ENCODE measurements around the gene QARS1. TPM values are rescaled to one million over a fixed set of nuclear protein-coding genes. Genes with fewer than 3 reads are reported as not detected.

QARS1 gene
- 100 to 1,000 TPM in 3 of 6 donors, 10 to 100 TPM in 3; 35.6 to 111 (median 98.3) TPM for polyA plus RNA-seq (ENCODE audit: low read depth in 6 of 6)

DNA sequence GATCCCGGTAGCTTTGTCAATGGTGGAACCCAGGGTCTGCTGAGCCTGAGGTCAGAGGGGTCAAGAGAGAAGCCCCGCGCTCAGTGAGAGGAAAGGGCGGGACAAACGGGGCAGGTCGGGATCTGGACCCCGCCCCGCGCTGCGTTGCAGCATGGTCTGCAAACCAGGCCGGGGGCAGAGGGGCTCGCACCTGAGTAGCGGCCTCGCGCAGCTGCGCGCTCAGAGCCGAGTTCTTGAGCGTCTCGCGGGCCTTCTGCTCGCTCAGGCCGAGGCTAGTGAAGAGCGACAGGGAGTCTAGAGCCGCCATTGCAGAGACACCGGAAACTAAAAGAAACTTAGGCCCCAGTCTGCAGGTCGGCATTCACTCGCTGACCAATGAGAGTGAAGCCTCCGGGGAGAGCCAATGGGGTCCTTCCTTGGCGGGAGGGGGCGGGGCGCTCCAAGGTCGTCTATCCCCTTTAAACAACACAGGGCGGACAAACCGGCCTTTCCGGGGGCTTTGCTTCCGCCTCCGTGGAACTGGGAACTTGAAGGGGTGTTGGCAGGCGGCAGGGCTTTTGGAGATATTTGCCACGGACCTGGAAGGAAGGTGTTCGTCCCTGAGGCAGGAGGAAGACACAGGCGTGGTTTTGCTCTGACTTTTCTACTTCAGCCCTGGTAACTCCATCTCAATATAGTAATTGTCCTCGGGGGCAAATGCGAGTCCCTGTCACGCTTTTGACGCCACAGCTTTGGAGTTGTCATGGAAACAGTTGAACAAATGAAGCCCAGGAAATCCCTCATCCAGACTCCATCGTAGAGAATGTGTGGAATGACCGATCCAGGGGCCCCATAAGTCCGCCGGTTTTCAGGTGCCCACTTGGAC lies at the start of gene QARS1:
Gene QARS1, minus strand, starts transcription at position 331 of the 865 bp plus-strand sequence. Its CDS starts 24 bp downstream, at position 307.
- peak; percentile 86 for DNase-seq
- ATAC-seq (ENCODE audit: low read depth in 2 of 2) = peak; percentile 99
- no peaks in the 10 kb centered on the region for H3K9me3 Mint-ChIP-seq
- peaks cover 22 to 42% (median 36%) of the 10 kb centered on the region in 3 donors for H3K4me1 Mint-ChIP-seq
- peak within 1 kb of the TSS; percentile 88 to 99 (median 96) for H3K27ac Mint-ChIP-seq
- no peaks in the 10 kb centered on the region for H3K27me3 Mint-ChIP-seq
- peaks cover 6 to 20% of the 10 kb centered on the region in 2 donors for H3K36me3 Mint-ChIP-seq
- peak within 1 kb of the TSS; percentile 93 to 99 (median 98) for H3K4me3 Mint-ChIP-seq

DNA sequence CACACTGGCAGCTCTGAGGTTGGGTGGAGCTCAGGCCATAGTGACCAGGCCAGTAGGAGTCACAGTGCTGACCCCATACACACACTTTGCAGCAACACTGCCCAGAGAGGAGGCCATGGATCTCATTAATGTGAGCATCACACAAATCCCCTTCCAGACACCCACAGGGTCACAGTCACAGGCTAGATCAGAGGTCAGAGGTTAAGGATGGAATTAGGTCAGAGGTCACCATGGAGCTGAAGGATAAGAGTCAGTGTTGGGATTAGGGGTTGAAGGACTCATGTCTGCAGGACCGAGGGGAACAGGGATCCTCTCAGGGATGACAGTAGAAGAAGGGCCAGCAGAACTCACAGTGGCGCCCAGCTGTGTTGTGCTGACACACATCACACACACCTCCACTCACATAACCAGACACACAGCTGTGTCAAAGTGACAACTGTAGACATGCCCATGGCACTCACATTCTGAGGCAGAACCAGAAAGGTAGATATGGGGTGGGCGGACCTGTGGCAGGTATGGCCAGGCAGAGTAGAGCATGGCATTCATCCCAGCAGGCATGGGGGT lies 48.9 kb upstream of the QARS1 start:
- no peaks in the 10 kb centered on the region for H3K36me3 Mint-ChIP-seq
- no peak for ATAC-seq (ENCODE audit: low read depth in 2 of 2)
- H3K27ac Mint-ChIP-seq = peak overlapping the region in 1 of 6 donors; percentile 77
- no peaks in the 10 kb centered on the region for H3K27me3 Mint-ChIP-seq
- DNase-seq = no peak
- no peaks in the 10 kb centered on the region for H3K9me3 Mint-ChIP-seq
- peaks cover 4 to 6% (median 5%) of the 10 kb centered on the region in 3 donors for H3K4me1 Mint-ChIP-seq
- no peak overlapping the region for H3K4me3 Mint-ChIP-seq

DNA sequence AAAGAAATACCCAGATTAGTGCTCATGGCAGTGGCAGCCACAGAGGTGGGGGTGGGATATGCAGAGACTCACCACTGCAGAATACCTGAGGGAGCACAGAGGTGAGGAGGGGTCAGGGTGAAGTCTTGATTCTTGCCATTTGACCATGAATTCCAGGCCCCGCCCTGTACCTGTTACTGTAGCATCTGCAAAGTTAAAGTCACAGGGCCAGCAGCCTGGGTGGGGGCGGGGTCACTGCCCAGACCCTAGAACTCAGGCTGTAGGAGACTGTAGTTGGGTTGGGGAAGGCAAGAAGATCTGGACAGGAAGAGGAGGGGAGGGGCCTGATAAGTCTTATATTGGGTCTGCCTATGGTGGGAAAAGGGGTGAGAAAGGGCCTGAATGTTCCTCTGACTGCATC lies 47.1 kb upstream of the QARS1 start:
- ATAC-seq (ENCODE audit: low read depth in 2 of 2) (no peak), DNase-seq (no peak)
- peaks cover 0 to 5% (median 0%) of the 10 kb centered on the region in 3 donors for H3K4me1 Mint-ChIP-seq
- H3K27ac Mint-ChIP-seq = peak overlapping the region in 1 of 6 donors; percentile 27
- H3K9me3 Mint-ChIP-seq = no peaks in the 10 kb centered on the region
- H3K4me3 Mint-ChIP-seq = no peak overlapping the region
- H3K36me3 Mint-ChIP-seq = no peaks in the 10 kb centered on the region
- H3K27me3 Mint-ChIP-seq = no peaks in the 10 kb centered on the region

DNA sequence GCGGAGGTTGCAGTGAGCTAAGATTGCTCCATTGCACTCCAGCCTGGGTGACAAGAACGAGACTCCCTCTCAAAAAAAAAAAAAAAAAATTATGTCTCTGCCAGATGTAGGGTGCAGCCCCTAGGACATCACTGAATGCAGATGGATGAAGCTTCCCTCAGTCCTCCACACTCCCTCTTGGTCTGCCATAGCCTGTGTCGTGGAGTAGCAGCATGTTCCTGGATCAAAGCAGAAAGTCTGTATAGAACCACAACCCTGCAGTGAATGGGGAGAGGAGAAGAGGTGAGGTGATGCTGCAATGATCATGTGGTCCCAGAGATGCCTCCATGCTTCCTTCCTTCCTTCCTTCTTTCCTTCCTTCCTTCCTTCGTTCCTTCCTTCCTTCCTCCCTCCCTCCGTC lies 43.6 kb upstream of the QARS1 start:
- ATAC-seq (ENCODE audit: low read depth in 2 of 2) = no peak
- H3K36me3 Mint-ChIP-seq = no peaks in the 10 kb centered on the region
- no peaks in the 10 kb centered on the region for H3K9me3 Mint-ChIP-seq
- H3K4me1 Mint-ChIP-seq = peaks cover 0 to 5% (median 0%) of the 10 kb centered on the region in 3 donors
- no peak overlapping the region for H3K27ac Mint-ChIP-seq
- no peaks in the 10 kb centered on the region for H3K27me3 Mint-ChIP-seq
- H3K4me3 Mint-ChIP-seq = no peak overlapping the region
- DNase-seq = no peak

DNA sequence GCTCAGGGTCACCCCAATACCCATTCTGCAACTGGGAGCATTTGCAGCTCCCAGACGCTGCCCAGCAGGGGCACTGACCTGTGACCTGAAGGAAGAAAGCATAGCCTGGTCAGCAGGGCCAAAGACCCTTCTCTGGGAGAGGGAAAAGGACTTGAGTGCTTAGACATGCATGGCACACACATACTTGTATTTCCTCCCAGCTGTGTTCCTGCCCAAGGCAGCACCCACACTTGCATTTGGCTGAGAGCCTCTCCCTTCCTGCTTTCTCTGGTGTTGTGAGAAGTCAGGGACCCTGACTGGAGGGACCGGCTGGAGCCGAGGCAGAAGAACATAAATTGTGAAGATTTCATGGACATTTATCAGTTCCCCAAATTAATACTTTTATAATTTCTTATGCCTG lies 35.5 kb upstream of the QARS1 start:
- DNase-seq (no peak), ATAC-seq (ENCODE audit: low read depth in 2 of 2) (no peak)
- Mint-ChIP-seq H3K27ac (peak overlapping the region in 1 of 6 donors; percentile 68), H3K4me3 (no peak overlapping the region), H3K4me1 (no peaks in the 10 kb centered on the region), H3K36me3 (peaks cover 5 to 15% of the 10 kb centered on the region in 2 donors), H3K9me3 (peaks cover 6 to 19% (median 16%) of the 10 kb centered on the region in 7 donors), H3K27me3 (peaks cover 23 to 43% (median 33%) of the 10 kb centered on the region in 3 donors)

DNA sequence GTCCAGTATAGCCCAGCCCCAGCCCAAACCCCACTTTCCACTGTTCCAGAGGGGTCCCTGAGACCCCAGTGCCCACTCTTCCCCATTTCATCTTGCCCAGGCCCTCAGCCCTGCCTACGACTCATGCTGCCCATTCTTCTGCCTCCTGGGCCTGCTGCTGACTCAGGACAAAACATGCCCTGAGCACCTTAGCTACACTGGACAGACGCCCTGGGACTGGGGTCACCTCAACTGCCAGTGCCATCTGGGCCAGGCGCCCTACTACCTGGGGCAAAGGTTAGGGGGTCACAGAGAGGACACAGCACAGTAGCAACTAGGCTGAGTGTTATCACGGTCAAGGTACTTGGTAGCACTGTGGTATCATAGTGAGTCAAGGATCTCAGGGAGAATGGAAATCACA lies 30.9 kb upstream of the QARS1 start:
- ATAC-seq (ENCODE audit: low read depth in 2 of 2) (no peak), DNase-seq (no peak)
- Mint-ChIP-seq H3K4me1 (peaks cover 8 to 10% (median 9%) of the 10 kb centered on the region in 3 donors), H3K27ac (peak overlapping the region in 1 of 6 donors; percentile 65), H3K9me3 (peaks cover 0 to 2% (median 0%) of the 10 kb centered on the region in 7 donors), H3K27me3 (peaks cover 26 to 68% (median 55%) of the 10 kb centered on the region in 3 donors), H3K4me3 (no peak overlapping the region), H3K36me3 (no peaks in the 10 kb centered on the region)

DNA sequence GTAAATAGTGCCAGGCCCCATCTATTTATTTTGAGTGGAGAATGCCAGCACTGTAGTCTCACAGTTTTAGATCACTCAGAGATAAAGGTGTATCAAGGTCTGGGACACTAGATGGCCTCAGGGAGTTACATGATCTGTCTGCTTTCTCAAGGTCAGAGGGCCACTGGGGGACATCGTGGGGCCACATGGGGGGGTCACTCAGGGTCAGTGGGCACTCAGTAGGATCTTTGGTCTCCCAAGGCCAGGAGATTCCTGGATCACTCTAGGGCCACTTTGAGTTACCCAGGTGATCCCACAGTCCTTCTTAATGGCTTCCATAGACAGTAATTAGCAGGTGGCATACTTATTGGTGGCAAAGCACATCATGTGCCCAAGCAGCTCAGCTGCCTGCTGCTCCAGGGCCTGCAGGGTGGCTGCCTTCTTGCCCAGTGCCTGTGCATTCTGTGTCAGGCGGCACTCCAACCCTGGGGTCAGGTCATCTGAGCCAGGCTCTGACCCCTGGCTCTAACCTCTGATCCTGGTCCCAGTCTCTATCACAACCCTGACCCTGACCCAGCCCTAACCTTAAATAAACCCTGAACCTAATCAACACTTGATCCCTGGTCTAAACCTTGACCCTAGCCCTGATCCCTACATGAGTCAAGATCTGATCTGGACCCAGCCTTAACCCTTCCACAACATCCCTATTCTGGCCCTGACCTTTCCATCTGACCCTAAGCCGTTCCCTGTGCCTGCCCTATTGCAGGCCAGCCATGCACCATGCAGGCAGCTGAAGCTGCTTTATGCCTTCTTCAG lies 30.1 kb upstream of the QARS1 start:
- Mint-ChIP-seq H3K4me3 (peak overlapping the region in 1 of 8 donors; percentile 24), H3K4me1 (peaks cover 8 to 10% (median 9%) of the 10 kb centered on the region in 3 donors), H3K27ac (peak overlapping the region in 1 of 6 donors; percentile 20), H3K9me3 (no peaks in the 10 kb centered on the region), H3K36me3 (no peaks in the 10 kb centered on the region), H3K27me3 (peaks cover 23 to 60% (median 56%) of the 10 kb centered on the region in 3 donors)
- ATAC-seq (ENCODE audit: low read depth in 2 of 2) (no peak), DNase-seq (no peak)

DNA sequence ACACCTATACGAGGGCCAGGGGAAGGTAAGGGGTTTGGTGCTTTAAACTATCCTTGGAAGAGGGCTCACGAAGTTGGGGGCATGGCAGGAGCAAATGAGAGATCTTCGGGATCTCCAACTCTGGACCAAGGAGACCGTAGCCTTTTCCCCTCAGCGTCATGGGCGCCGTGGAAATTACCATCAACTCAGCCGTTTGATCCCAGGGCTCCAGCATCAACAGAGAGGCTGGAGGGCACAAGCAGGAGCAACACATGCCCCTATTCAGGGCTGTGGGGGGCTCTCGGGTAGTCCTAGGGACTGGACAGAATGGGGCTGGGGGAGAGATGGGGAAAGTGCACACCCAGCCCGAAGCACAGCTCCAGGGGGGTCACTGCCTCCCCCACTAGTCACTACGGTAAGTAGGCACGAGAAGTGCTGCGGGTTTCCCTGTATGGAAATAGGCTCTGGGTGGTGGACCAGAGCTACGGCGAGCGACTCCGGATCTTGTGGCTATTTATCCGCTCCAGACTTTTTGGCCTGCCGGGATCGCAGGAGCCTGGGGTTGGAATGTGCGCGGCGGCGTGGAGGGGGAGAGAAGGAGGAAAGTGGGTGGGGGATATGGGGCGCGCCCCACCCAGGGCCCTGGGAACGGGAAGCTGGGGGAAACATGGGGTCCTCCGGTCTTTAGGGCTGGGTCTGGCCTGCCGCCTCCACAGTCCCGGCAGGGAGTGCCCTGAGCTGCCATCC lies 28.8 kb upstream of the QARS1 start:
- Mint-ChIP-seq H3K27me3 (peaks cover 23 to 65% (median 56%) of the 10 kb centered on the region in 3 donors), H3K36me3 (no peaks in the 10 kb centered on the region), H3K4me1 (peaks cover 8 to 10% (median 9%) of the 10 kb centered on the region in 3 donors), H3K4me3 (peak overlapping the region in 4 of 8 donors; percentile 32 to 73 (median 51)), H3K27ac (peak overlapping the region in 1 of 6 donors; percentile 30), H3K9me3 (no peaks in the 10 kb centered on the region)
- no peak for DNase-seq
- ATAC-seq (ENCODE audit: low read depth in 2 of 2) = no peak

DNA sequence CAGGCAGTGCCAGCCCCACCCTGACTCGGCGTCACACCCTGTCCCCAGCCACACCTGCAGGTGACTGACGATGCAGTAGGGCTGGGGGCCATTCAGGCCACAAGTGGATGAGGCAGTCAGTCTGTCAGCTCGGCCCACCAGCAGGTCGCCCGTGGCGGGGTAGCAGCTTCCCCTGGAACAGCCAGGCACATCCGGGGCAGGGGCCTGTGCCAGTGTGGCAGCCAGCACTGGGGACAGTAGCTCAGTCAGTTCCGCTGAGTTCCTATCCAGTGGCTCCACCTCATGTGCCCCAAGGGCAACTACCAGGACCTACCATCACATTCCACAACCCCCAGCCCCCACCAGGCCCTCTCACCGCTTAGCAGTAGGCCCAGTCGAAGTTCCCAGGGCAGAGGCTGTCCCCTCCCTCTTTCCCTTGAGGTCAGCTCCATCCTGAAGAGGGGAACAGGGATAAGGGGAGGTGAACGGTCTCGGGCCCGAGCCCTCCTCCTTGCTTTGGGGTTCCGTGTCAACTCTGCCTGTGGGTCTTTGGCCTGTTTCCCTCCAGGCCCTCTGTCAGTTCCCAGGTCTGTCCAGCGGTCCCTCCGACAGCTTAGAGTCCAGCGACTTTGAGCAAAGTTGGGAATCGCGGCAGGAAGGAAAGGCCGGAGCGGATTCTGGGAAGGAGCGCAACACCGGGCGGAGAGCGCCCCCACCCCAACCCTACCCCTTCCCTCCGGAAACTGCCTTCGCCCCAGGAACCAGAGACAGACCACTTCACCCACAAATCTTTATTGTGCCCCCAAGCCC lies 28.1 kb upstream of the QARS1 start, which contains the start of gene LAMB2:
Gene LAMB2, minus strand, starts transcription at position 614 of the 789 bp plus-strand sequence. Its CDS starts 183 bp downstream, at position 431.
- H3K27me3 Mint-ChIP-seq = peaks cover 23 to 58% (median 48%) of the 10 kb centered on the region in 3 donors
- DNase-seq (no peak), ATAC-seq (ENCODE audit: low read depth in 2 of 2) (peak; percentile 34 to 55)
- H3K4me3 Mint-ChIP-seq = peak within 1 kb of the TSS in 4 of 8 donors; percentile 32 to 73 (median 51)
- H3K36me3 Mint-ChIP-seq = no peaks in the 10 kb centered on the region
- H3K27ac Mint-ChIP-seq = peak within 1 kb of the TSS in 1 of 6 donors; percentile 30
- H3K9me3 Mint-ChIP-seq = no peaks in the 10 kb centered on the region
- peaks cover 8 to 10% (median 9%) of the 10 kb centered on the region in 3 donors for H3K4me1 Mint-ChIP-seq

DNA sequence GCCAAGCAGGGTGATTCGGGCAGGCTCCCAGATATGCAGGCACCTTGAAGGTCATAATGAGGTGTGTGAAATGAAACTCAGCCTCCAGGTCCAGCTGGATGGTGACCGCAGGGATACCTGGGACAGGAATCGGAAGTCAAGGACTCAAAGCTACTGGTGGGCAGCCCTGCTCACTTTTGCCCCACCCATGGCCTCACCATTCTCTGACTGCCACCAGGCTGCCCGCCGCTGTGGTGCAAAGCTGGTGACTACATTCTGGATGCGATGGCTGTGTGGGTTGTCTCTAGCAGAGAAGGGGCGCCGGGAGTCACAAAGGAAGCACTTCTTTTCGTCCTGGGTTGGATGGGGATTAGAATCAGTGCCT lies 27.5 kb upstream of the QARS1 start:
- no peaks in the 10 kb centered on the region for H3K9me3 Mint-ChIP-seq
- ATAC-seq (ENCODE audit: low read depth in 2 of 2) (no peak), DNase-seq (no peak)
- peaks cover 8 to 10% (median 9%) of the 10 kb centered on the region in 3 donors for H3K4me1 Mint-ChIP-seq
- peaks cover 23 to 55% (median 43%) of the 10 kb centered on the region in 3 donors for H3K27me3 Mint-ChIP-seq
- no peak overlapping the region for H3K4me3 Mint-ChIP-seq
- H3K36me3 Mint-ChIP-seq = no peaks in the 10 kb centered on the region
- no peak overlapping the region for H3K27ac Mint-ChIP-seq

DNA sequence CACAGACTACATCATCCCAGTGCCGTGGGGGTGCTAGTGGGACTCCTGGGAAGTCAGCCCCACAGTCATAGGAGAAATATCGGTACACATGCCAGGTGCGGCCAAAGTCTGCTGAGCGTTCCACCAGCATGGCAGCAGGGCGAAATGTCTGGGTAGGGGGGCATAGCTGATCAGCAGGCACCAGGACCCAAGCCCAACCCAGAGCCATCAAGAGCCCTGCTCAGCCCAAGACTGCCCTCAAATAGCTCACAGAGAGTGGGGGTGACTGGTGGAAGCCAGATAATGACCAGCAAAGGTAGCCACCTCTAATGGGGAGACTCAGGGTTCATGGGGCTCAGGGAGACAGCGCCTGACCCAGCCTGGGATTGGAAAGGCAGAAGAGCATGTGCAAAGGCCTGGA lies 27.0 kb upstream of the QARS1 start:
- no peak for DNase-seq

DNA sequence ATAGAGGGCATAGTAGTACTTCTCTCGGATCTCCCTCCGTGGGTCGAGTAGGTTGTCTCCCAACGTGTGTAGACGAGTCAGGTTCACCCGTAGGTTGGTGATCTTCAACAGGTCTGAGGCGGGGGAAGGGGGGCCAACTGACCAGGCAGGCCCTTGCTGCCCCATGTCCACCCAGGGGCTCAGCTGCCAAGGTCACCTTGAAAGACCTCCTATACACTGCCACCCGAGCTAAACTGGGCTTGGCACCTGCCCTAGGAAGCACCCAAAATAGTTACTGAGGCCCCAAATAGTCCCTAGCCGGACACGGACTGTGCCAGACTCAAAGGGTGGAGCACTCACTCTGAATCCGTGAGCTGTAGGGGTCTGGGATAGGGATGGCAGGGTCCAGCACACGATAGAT lies 26.5 kb upstream of the QARS1 start:
- H3K4me3 Mint-ChIP-seq = no peak overlapping the region
- peaks cover 8 to 10% (median 9%) of the 10 kb centered on the region in 3 donors for H3K4me1 Mint-ChIP-seq
- no peak for DNase-seq
- peaks cover 23 to 55% (median 43%) of the 10 kb centered on the region in 3 donors for H3K27me3 Mint-ChIP-seq
- H3K9me3 Mint-ChIP-seq = no peaks in the 10 kb centered on the region
- peak overlapping the region in 1 of 6 donors; percentile 59 for H3K27ac Mint-ChIP-seq
- no peak for ATAC-seq (ENCODE audit: low read depth in 2 of 2)
- no peaks in the 10 kb centered on the region for H3K36me3 Mint-ChIP-seq

More for the DNA sequence above, 27.0 kb upstream of the QARS1 start:
- no peak for ATAC-seq (ENCODE audit: low read depth in 2 of 2)
- peaks cover 23 to 55% (median 43%) of the 10 kb centered on the region in 3 donors for H3K27me3 Mint-ChIP-seq
- H3K9me3 Mint-ChIP-seq = no peaks in the 10 kb centered on the region
- no peak overlapping the region for H3K27ac Mint-ChIP-seq
- H3K36me3 Mint-ChIP-seq = no peaks in the 10 kb centered on the region
- H3K4me3 Mint-ChIP-seq = peak overlapping the region in 1 of 8 donors; percentile 48
- peaks cover 8 to 10% (median 9%) of the 10 kb centered on the region in 3 donors for H3K4me1 Mint-ChIP-seq

Measured in naive B cell (primary cell).